HCT116 (cell line): Measurements from ENCODE around the gene PCDH15. TPM values are rescaled to one million over a fixed set of nuclear protein-coding genes. Genes with fewer than 3 reads are reported as not detected.

Source experiments
- ATAC-seq: fragments of 200-7000 bp; cut with Tn5 transposase; 2 replicates; pipeline ENCODE4 v1.9.1; 2020; ENCODE audit warnings: mild to moderate bottlenecking, moderate library complexity
- BruUV-seq: library from RNA; stranded (reverse); fragments of 400-500 nt; replicated peaks from 2 replicates; lab custom pipeline; 2021; lab: Mats Ljungman, UMichigan
- CTCF ChIA-PET: fragments of 300-600 bp; sonication (Branson Sonifier 250); formaldehyde crosslinking; loops from one replicate; lab custom pipeline; 2021; ENCODE audit warnings: antibody characterized with exemption; lab: Charles Lee
- POLR2A ChIA-PET: fragments of 300-600, 350-600 bp; sonication (Branson Sonifier 250); formaldehyde crosslinking; loops from one replicate; lab custom pipeline; 2021; ENCODE audit warnings: antibody characterized with exemption; lab: Charles Lee
- RAD21 ChIA-PET, 2 experiments: fragments of 300-600 bp; sonication (Branson Sonifier 250); formaldehyde crosslinking; loops; one replicate each; lab custom pipeline; 2023; ENCODE audit warnings: low total read pairs in 2 of 2; ENCODE audit not compliant: uncharacterized antibody in 2 of 2, unreplicated experiment in 2 of 2, low non-redundant PET in 1 of 2; lab: Charles Lee
- DNase-seq: peaks from one replicate; pipeline ENCODE4 v3.0.0-alpha.2; 2010; ENCODE audit warnings: low read depth, low spot score
- H2AFZ ChIP-seq: fragments of 200-600 bp; shearing (Covaris generic), sonication (generic); 2 replicates; pipeline ENCODE4 v1.6.1; 2017; ENCODE audit warnings: low read depth, mixed run types, mixed read lengths, antibody characterized with exemption, low read length; ENCODE audit not compliant: poor library complexity, severe bottlenecking
- H3K27ac ChIP-seq: 2 replicates; pipeline ENCODE4 v1.5.1; 2012; ENCODE audit warnings: low read depth, low read length
- H3K27me3 ChIP-seq: fragments of 200-600 bp; sonication (generic); 2 replicates; pipeline ENCODE4 v1.6.1; 2016; ENCODE audit warnings: mixed run types, low read length, mixed read lengths; ENCODE audit not compliant: insufficient read depth
- H3K36me3 ChIP-seq, 2 experiments: fragments of 200-500 bp in 1 of 2; fragments of 200-600 bp in 1 of 2; sonication (Bioruptor generic) in 1 of 2; sonication (generic) in 1 of 2; 2 replicates each; pipeline versions ENCODE4 v1.5.1 to v1.6.1; 2014 to 2016; ENCODE audit warnings: low read length in 2 of 2, inconsistent platforms in 1 of 2, mixed read lengths in 1 of 2, mixed run types in 1 of 2; ENCODE audit not compliant: insufficient read depth in 2 of 2, control insufficient read depth in 1 of 2
- H3K4me1 ChIP-seq, 2 experiments: fragments of 200-600 bp in 1 of 2; sonication (generic) in 1 of 2; 2 replicates each; pipeline versions ENCODE4 v1.5.1 to v1.6.1; 2012 to 2017; ENCODE audit warnings: low read length in 2 of 2, inconsistent platforms in 1 of 2, mild to moderate bottlenecking in 1 of 2, mixed read lengths in 1 of 2, mixed run types in 1 of 2, moderate library complexity in 1 of 2; ENCODE audit not compliant: insufficient read depth in 2 of 2, control insufficient read depth in 1 of 2
- H3K4me2 ChIP-seq: fragments of 200-600 bp; sonication (generic); 2 replicates; pipeline ENCODE4 v1.6.1; 2017; ENCODE audit warnings: mixed run types, low read length, mixed read lengths
- H3K4me3 ChIP-seq, 2 experiments: fragments of 200-600 bp in 1 of 2; sonication (generic) in 1 of 2; replicated peaks in 1 of 2; 2 replicates each; pipeline ENCODE4 v1.5.1; 2011 to 2016; ENCODE audit warnings: low read length in 2 of 2, control low read depth in 1 of 2, low read depth in 1 of 2, mild to moderate bottlenecking in 1 of 2, mixed read lengths in 1 of 2, mixed run types in 1 of 2
- H3K79me2 ChIP-seq: fragments of 200-600 bp; sonication (generic); 2 replicates; pipeline ENCODE4 v1.6.1; 2017; ENCODE audit warnings: mild to moderate bottlenecking, mixed run types, low read length, moderate library complexity, mixed read lengths; ENCODE audit not compliant: insufficient read depth
- H3K9ac ChIP-seq: fragments of 200-600 bp; sonication (generic); 2 replicates; pipeline ENCODE4 v1.6.1; 2016; ENCODE audit warnings: low read length, mixed read lengths
- H3K9me2 ChIP-seq: fragments of 200-600 bp; sonication (generic), shearing (Covaris generic); 2 replicates; pipeline ENCODE4 v1.6.1; 2017; ENCODE audit warnings: mixed run types, mild to moderate bottlenecking, moderate library complexity; ENCODE audit not compliant: insufficient read depth
- H3K9me3 ChIP-seq, 2 experiments: fragments of 200-500 bp in 1 of 2; fragments of 200-600 bp in 1 of 2; sonication (Bioruptor generic) in 1 of 2; sonication (generic) in 1 of 2; 2 replicates each; pipeline ENCODE4 v1.6.1; 2014 to 2017; ENCODE audit warnings: low read length in 2 of 2, mixed read lengths in 2 of 2, inconsistent platforms in 1 of 2, low read depth in 1 of 2, mild to moderate bottlenecking in 1 of 2, mixed run types in 1 of 2, moderate library complexity in 1 of 2; ENCODE audit not compliant: control insufficient read depth in 1 of 2, insufficient read depth in 1 of 2
- H4K20me1 ChIP-seq: fragments of 200-600 bp; sonication (generic), shearing (Covaris generic); 2 replicates; pipeline ENCODE4 v1.6.1; 2017; ENCODE audit warnings: mixed run types, mild to moderate bottlenecking, moderate library complexity; ENCODE audit not compliant: insufficient read depth
- EGR1 ChIP-seq: IDR thresholded peaks from 2 replicates; pipeline ENCODE4 v1.6.1; 2012; ENCODE audit warnings: low read depth
- ELF1 ChIP-seq: IDR thresholded peaks from 2 replicates; pipeline ENCODE4 v1.6.1; 2012; ENCODE audit warnings: low read depth, borderline replicate concordance
- EZH2 ChIP-seq: fragments of 200-600 bp; sonication (generic); IDR thresholded peaks from 2 replicates; pipeline ENCODE4 v1.6.1; 2017; ENCODE audit warnings: antibody characterized with exemption, mixed run types
- POLR2AphosphoS5 ChIP-seq: IDR thresholded peaks from 2 replicates; pipeline ENCODE4 v1.6.1; 2011; ENCODE audit warnings: mild to moderate bottlenecking, low read depth, low read length, moderate library complexity
- TCF7L2 ChIP-seq: IDR thresholded peaks from 2 replicates; pipeline ENCODE4 v1.7.0; 2011; ENCODE audit warnings: borderline replicate concordance, inconsistent platforms; ENCODE audit not compliant: insufficient read depth, insufficient read length; ENCODE audit errors: extremely low read depth
- ZNF274 ChIP-seq: fragments of 200-500 bp; sonication (Bioruptor generic); IDR thresholded peaks from 2 replicates; pipeline ENCODE4 v1.6.1; 2014; ENCODE audit warnings: mild to moderate bottlenecking, low read depth, low read length, inconsistent platforms
- intact Hi-C: fragments of 100-400 bp; cut with micrococcal nuclease; formaldehyde crosslinking; loops from 2 replicates; pipeline ENCODE4 v1.10.0; 2022
- total RNA-seq: library from RNA; stranded (reverse); gene quantifications from one replicate; pipeline ENCODE4 v1.2.1, GENCODE V29; 2021; ENCODE audit not compliant: unreplicated experiment
- TF ChIP-seq, protein P1 (sequence below): IDR thresholded peaks from 2 replicates; pipeline ENCODE4 v1.6.1; 2012; ENCODE audit warnings: low read depth

PCDH15 gene
- total RNA-seq, 1 experiment from 2014 or later: not detected

DNA sequence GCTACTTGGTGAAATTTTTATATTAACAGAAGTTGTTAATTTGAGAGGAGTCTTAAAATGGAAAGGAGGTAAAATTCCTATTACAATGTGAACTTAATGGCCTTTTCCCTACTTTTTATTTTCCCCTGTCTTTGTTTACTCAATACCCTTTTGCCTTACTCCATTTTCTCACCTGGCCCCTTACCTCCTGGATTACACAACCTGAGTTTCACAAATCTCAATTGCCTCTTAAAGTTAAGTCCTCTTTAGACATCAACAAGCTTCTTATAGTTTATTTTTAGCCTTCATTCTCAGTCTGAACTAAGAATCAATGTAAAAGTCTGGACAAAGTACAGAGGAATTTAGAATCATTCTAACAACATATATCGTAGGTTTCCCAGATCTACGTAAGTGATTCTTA is 247.0 kb downstream of the PCDH15 start:
- H3K27me3 ChIP-seq: no peaks in the 10 kb centered on the region
- no peak overlapping the region for H3K27ac ChIP-seq
- no peaks in the 10 kb centered on the region for H3K9me2 ChIP-seq
- no peak overlapping the region for H3K9ac ChIP-seq
- POLR2A ChIA-PET: no interaction called here
- no peak for ATAC-seq
- no TSS peak for BruUV-seq
- no peak overlapping the region for H3K4me2 ChIP-seq
- H3K9me3 ChIP-seq: peaks cover 5 to 17% of the 10 kb centered on the region in 2 experiments; a peak in 2 of 4 replicates
- no peak for TF ChIP-seq TCF7L2
- TF ChIP-seq ZNF274: no peak
- no peak for TF ChIP-seq ELF1
- no peak for TF ChIP-seq POLR2AphosphoS5
- TF ChIP-seq, protein P1, sequence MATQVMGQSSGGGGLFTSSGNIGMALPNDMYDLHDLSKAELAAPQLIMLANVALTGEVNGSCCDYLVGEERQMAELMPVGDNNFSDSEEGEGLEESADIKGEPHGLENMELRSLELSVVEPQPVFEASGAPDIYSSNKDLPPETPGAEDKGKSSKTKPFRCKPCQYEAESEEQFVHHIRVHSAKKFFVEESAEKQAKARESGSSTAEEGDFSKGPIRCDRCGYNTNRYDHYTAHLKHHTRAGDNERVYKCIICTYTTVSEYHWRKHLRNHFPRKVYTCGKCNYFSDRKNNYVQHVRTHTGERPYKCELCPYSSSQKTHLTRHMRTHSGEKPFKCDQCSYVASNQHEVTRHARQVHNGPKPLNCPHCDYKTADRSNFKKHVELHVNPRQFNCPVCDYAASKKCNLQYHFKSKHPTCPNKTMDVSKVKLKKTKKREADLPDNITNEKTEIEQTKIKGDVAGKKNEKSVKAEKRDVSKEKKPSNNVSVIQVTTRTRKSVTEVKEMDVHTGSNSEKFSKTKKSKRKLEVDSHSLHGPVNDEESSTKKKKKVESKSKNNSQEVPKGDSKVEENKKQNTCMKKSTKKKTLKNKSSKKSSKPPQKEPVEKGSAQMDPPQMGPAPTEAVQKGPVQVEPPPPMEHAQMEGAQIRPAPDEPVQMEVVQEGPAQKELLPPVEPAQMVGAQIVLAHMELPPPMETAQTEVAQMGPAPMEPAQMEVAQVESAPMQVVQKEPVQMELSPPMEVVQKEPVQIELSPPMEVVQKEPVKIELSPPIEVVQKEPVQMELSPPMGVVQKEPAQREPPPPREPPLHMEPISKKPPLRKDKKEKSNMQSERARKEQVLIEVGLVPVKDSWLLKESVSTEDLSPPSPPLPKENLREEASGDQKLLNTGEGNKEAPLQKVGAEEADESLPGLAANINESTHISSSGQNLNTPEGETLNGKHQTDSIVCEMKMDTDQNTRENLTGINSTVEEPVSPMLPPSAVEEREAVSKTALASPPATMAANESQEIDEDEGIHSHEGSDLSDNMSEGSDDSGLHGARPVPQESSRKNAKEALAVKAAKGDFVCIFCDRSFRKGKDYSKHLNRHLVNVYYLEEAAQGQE: no peak
- TF ChIP-seq EZH2: no peak
- no peak for TF ChIP-seq EGR1
- TF ChIP-seq, all 23 proteins: peak for 0
- intact Hi-C loops: no loop called here
- RAD21 ChIA-PET: no interaction called here
- Histone ChIP-seq H2AFZ (no peak overlapping the region), H3K4me3 (no peak overlapping the region), H3K4me1 (no peaks in the 10 kb centered on the region), H3K79me2 (no peaks in the 10 kb centered on the region), H3K36me3 (no peaks in the 10 kb centered on the region), H4K20me1 (no peaks in the 10 kb centered on the region)
- CTCF ChIA-PET: no interaction called here
- no peak for DNase-seq
